ENCODE measurements around the gene DEFB113. TPM values are rescaled to one million over a fixed set of nuclear protein-coding genes. Genes with fewer than 3 reads are reported as not detected.

The DEFB113 gene
- total RNA-seq (2014; rRNA removed; shearing (Covaris generic)), result not detected in 2 replicates
- total RNA-seq (2022), result not detected in 2 replicates
- Bru-seq, nascent RNA, result not detected
- not detected for BruChase-seq, experiment 1, labeled RNA remaining after a 6-hour chase
- not detected for BruChase-seq, experiment 2, labeled RNA remaining after a 2-hour chase
- long read RNA-seq, result 0 reads

- Histone ChIP-seq H4K20me1 (ENCODE audit: insufficient read depth, low read length) (no peaks in the 10 kb centered on the region), H3K4me2 (ENCODE audit: low read length) (no peak within 1 kb of the TSS), H3K27ac (ENCODE audit: low read depth, low read length, poor library complexity, severe bottlenecking) (no peak within 1 kb of the TSS), H3K79me2 (ENCODE audit: insufficient read depth, low read depth, low read length) (no peaks in the 10 kb centered on the region), H3K36me3 (ENCODE audit: insufficient read depth, low read length) (no peaks in the 10 kb centered on the region), H3K9me2 (ENCODE audit: insufficient read depth, low read length) (no peaks in the 10 kb centered on the region), H3K4me3 (ENCODE audit: low read depth, low read length, poor library complexity, severe bottlenecking) (no peak within 1 kb of the TSS), H3K9me3 (ENCODE audit: low read length) (no peaks in the 10 kb centered on the region), H3K4me1 (ENCODE audit: insufficient read depth, low read length, poor library complexity, severe bottlenecking) (no peaks in the 10 kb centered on the region), H2AFZ (ENCODE audit: low read length) (no peak within 1 kb of the TSS)
- intact Hi-C loops (cut with micrococcal nuclease; ENCODE audit: unreplicated experiment), result no loop called here
- TF ChIP-seq, protein P1, sequence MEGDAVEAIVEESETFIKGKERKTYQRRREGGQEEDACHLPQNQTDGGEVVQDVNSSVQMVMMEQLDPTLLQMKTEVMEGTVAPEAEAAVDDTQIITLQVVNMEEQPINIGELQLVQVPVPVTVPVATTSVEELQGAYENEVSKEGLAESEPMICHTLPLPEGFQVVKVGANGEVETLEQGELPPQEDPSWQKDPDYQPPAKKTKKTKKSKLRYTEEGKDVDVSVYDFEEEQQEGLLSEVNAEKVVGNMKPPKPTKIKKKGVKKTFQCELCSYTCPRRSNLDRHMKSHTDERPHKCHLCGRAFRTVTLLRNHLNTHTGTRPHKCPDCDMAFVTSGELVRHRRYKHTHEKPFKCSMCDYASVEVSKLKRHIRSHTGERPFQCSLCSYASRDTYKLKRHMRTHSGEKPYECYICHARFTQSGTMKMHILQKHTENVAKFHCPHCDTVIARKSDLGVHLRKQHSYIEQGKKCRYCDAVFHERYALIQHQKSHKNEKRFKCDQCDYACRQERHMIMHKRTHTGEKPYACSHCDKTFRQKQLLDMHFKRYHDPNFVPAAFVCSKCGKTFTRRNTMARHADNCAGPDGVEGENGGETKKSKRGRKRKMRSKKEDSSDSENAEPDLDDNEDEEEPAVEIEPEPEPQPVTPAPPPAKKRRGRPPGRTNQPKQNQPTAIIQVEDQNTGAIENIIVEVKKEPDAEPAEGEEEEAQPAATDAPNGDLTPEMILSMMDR (conservative IDR thresholded peaks at IDR 0.05; ENCODE audit: low read length), result no peak
- TF ChIP-seq EZH2phosphoT487 (IDR thresholded peaks at IDR 0.05; ENCODE audit: borderline replicate concordance, low read depth, low read length), result no peak
- no TSS peak for BruUV-seq (replicated peaks)
- CTCF ChIA-PET (ENCODE audit: unreplicated experiment), result no interaction called here
- no peak for DNase-seq (ENCODE audit: low spot score)
- POLR2A ChIA-PET, result no interaction called here
Measured at GRCh38 chr6:49969605-49970004, at the start of gene DEFB113. TSS of gene DEFB113 (minus strand) at chr6:49969625. CDS start at chr6:49969625, 0 bp downstream.

DNA sequence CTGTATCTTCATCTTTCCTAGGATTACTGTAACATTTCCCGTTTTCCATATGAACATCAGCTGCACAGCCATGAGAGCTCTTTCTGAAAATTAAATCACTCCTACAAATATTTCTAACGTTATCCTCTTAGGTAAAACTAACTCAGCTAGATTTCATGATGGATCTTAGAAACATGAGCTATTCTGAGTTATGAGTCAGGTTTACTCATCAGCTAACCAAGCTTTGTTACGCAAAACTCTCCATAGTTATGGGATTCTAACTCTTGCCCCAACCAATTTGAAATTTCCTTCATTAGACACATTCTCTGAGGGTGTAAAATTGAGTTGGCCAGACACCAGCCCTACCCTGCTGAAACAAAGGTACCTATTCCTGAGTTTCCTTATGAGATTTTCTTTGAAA is 38.4 kb upstream of the DEFB113 start:
- CTCF ChIA-PET (ENCODE audit: unreplicated experiment), result no interaction called here
- POLR2A ChIA-PET, result no interaction called here
- H3K36me3 ChIP-seq (ENCODE audit: insufficient read depth, low read length), result no peaks in the 10 kb centered on the region
- H3K27ac ChIP-seq (ENCODE audit: low read depth, low read length, poor library complexity, severe bottlenecking), result no peak overlapping the region
- H3K9me2 ChIP-seq (ENCODE audit: insufficient read depth, low read length), result no peaks in the 10 kb centered on the region
- TF ChIP-seq EZH2phosphoT487 (IDR thresholded peaks at IDR 0.05; ENCODE audit: borderline replicate concordance, low read depth, low read length), result no peak
- TF ChIP-seq, protein P1 (conservative IDR thresholded peaks at IDR 0.05; ENCODE audit: low read length), result no peak
- H3K79me2 ChIP-seq (ENCODE audit: insufficient read depth, low read depth, low read length), result no peaks in the 10 kb centered on the region
- H3K4me3 ChIP-seq (ENCODE audit: low read depth, low read length, poor library complexity, severe bottlenecking), result no peak overlapping the region
- no peak overlapping the region for H2AFZ ChIP-seq (ENCODE audit: low read length)
- H3K9me3 ChIP-seq (ENCODE audit: low read length), result no peaks in the 10 kb centered on the region
- DNase-seq (ENCODE audit: low spot score), result no peak
- no peaks in the 10 kb centered on the region for H4K20me1 ChIP-seq (ENCODE audit: insufficient read depth, low read length)
- H3K4me2 ChIP-seq (ENCODE audit: low read length), result no peak overlapping the region
- no TSS peak for BruUV-seq (replicated peaks)
- no peaks in the 10 kb centered on the region for H3K4me1 ChIP-seq (ENCODE audit: insufficient read depth, low read length, poor library complexity, severe bottlenecking)
- intact Hi-C loops (cut with micrococcal nuclease; ENCODE audit: unreplicated experiment), result no loop called here

DNA sequence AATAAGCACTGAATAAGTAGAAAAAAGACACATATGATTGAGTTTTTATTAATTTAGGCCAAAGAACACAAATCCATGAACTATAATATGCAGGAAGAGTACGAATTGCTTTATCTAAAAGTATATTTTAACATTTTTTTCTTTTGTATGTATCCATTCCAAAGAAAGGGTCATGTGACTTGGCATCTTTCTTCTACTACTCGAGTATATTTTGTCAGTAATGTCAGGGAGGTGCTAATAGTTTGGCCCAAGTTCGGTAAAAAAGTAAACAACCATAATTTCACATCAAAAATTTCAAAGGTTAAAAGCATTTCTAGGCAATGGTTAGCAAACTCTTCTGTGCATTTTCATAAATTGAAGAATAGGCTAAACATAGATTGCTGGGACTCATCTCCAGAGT is 33.7 kb upstream of the DEFB113 start:
- H3K4me1 ChIP-seq (ENCODE audit: insufficient read depth, low read length, poor library complexity, severe bottlenecking), result no peaks in the 10 kb centered on the region
- no peak overlapping the region for H3K27ac ChIP-seq (ENCODE audit: low read depth, low read length, poor library complexity, severe bottlenecking)
- no peaks in the 10 kb centered on the region for H3K79me2 ChIP-seq (ENCODE audit: insufficient read depth, low read depth, low read length)
- POLR2A ChIA-PET, result no interaction called here
- DNase-seq (ENCODE audit: low spot score), result no peak
- BruUV-seq (replicated peaks), result no TSS peak
- no peaks in the 10 kb centered on the region for H3K36me3 ChIP-seq (ENCODE audit: insufficient read depth, low read length)
- H3K4me3 ChIP-seq (ENCODE audit: low read depth, low read length, poor library complexity, severe bottlenecking), result no peak overlapping the region
- TF ChIP-seq EZH2phosphoT487 (IDR thresholded peaks at IDR 0.05; ENCODE audit: borderline replicate concordance, low read depth, low read length), result no peak
- TF ChIP-seq, protein P1 (conservative IDR thresholded peaks at IDR 0.05; ENCODE audit: low read length), result no peak
- H4K20me1 ChIP-seq (ENCODE audit: insufficient read depth, low read length), result no peaks in the 10 kb centered on the region
- CTCF ChIA-PET (ENCODE audit: unreplicated experiment), result no interaction called here
- no peaks in the 10 kb centered on the region for H3K9me3 ChIP-seq (ENCODE audit: low read length)
- intact Hi-C loops (cut with micrococcal nuclease; ENCODE audit: unreplicated experiment), result no loop called here
- H3K9me2 ChIP-seq (ENCODE audit: insufficient read depth, low read length), result no peaks in the 10 kb centered on the region
- H2AFZ ChIP-seq (ENCODE audit: low read length), result no peak overlapping the region
- H3K4me2 ChIP-seq (ENCODE audit: low read length), result no peak overlapping the region

All from OCI-LY7 (cell line).